Putamen (tissue), 1 donor: Measurements from ENCODE around the gene MACROD2.

Source experiments
- DNase-seq: peaks from one replicate; pipeline ENCODE4 v3.0.0-alpha.2; 2016; ENCODE audit warnings: low spot score

MACROD2 gene

DNA sequence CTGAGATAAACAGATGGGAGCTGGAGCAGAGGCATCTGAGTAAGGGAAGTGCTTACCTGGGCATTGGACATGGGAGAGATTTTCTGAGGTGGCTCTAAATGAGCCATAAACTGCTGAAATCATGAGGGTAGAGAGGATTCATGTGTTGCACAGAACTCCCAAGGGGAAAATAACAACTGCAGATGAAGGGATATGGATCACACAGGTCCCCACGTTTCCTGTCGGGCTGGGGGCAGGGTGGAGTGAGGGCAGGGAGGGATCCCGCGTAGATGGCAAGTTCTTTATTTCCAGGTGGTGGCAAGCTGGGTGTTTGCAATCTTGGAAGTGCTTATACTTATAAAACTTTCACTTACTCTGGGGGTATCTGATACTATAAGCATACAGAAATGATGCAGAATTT is 764.7 kb downstream of the MACROD2 start:
- DNase-seq: no peak

DNA sequence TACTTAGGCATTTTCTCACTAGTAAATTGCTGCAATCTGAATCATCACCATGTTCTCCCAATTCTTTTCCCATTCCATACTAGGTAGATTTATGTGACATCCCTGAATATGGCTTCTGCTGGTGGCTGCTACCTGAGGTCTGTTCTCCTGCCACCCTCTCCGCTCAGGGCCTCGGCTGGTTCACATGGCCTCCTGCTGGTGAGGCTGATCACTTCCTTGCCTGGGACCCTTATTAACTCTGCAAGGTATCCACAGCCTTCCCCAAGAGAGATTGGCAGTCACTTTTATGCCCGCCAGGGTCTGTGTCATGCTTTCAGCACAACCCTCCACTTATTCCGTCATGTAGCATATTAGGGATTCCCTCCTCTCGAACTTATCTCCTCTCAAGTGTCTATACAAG is 766.6 kb downstream of the MACROD2 start:
- no peak for DNase-seq

DNA sequence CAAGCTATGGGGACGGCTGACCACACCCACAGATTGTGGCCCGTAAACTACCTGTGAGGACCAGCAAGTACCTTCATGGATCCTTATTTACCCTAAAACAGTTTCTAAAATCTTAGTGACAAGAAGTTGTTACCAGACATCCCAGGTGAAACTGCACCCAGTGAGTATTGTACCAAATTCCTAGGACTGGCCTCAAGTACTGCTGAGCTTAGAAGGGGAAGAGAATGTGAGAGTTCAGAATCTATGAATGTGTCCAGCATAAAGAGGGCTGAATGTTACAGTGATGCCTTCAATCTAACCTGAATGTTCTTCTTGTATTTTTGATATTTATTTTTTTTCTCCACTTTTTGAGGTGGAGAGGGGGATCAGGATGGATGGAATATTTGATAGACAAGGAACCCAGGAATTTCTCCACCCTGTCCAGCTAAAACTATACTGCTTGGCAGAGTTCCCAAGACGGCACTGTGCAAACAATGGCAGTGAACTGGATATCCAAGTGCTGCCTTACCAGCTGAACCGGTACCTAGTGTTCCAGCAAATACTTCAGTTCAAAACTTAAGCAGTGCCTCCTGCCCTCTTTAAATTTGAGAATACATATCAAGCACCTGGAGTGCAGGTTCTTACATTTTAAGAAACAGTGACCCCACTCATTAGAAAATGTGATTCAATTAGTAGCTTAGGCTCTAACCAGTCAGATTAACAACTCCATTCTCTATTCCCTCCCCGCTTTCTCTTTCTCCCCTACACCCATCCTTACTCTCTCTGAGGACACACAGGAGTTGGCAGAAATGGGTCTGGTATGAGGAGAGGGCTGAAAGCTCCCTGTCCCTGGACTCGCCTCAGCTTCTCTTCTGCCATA is 769.4 kb downstream of the MACROD2 start:
- no peak for DNase-seq

- DNase-seq: no peak
Measured at GRCh38 chr20:14765370-14765701, 770.0 kb downstream of the MACROD2 start.

- no peak for DNase-seq
Measured at GRCh38 chr20:14773486-14773885, 778.2 kb downstream of the MACROD2 start.

- no peak for DNase-seq
Measured at GRCh38 chr20:14775778-14776177, 780.5 kb downstream of the MACROD2 start.

DNA sequence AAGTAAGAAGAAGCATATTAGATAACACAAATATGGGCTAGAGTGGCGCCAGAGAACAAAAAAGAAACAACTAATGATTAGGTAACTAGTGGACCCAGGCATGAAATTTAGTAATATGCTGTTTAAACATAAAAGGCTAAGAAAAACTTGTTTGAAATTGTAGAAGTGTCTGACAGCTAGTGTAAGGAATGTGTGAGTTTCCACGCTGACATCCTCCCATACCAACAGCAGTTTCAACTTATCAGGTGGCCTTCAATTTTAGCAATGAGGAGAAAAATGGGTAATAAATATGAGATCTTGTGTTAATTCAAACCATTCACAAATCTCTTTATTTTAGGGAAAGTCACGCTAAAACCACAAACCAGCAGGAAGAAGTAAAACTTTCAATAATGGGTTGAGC is 782.3 kb downstream of the MACROD2 start:
- DNase-seq: no peak

- DNase-seq: no peak
Measured at GRCh38 chr20:14778096-14778495, 782.8 kb downstream of the MACROD2 start.

- DNase-seq: no peak
Measured at GRCh38 chr20:14778875-14779274, 783.6 kb downstream of the MACROD2 start.

DNA sequence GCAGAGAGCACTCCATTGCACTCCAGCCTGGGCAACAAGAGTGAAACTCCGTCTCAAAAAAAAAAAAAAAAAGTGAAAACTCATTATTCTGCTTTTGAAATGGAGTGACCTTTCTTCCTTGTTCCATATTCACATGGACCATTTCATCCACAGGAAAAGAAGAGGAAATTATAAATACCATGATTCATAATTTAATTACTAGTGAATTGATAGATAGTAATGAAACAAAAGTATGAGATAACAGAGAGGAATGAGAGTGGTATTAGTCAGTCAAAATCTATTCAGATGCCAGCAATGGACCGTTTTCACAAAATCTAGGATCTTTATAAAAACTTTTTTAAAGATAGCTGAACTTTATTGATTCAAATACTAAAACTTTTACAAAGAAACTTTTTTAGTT is 785.2 kb downstream of the MACROD2 start:
- no peak for DNase-seq

DNA sequence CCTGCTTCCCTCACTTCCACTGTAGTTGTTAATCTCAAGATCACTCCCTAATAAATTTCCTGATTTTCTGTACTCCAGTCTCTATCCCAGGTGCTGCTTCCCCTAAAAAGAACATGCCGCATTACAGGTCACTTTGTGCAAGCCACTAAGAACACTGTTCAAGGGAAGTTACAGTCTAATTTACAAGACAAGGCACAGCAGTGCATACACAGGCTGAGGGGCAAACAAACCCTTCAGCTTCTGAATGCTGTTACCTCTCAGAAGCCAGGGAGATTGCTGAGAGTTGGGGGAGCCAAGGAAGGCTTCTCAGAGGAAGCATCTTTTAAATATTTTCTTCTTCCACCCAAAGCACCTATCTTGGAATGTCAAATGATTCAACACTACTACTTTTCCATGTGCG is 787.4 kb downstream of the MACROD2 start:
- DNase-seq: no peak

- DNase-seq: no peak
Measured at GRCh38 chr20:14783766-14784165, 788.5 kb downstream of the MACROD2 start.

DNA sequence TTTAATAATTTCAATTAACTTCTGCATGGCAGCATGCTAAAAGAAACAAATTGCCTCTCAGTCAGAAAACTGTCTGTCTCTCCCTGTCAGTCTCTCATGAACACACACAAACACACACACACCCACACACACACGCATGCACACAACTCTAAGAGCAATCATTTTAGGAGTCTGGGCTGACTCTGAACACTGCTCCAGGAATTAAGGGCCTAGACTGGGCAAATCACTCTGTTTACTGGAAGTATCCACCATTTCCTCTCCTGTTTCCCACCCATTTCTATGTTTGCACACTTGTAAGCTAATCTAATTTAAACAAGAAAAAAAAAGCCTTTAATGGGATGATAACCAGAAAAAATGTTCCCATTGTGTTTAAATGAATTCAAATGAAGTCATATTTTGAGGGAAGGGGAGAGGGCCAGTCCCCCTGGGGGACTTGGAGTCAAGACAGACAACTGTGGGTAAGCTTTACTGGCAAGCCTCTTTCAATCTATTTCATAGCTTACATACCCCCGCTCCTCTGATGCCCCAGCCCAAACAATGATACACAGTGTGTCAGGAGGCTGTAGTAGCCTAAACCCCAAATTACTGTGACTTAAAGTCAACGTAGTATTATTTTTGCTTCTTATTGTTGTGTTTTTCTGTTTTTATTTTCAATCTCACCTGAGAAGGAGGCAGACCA is 789.9 kb downstream of the MACROD2 start:
- DNase-seq: no peak

DNA sequence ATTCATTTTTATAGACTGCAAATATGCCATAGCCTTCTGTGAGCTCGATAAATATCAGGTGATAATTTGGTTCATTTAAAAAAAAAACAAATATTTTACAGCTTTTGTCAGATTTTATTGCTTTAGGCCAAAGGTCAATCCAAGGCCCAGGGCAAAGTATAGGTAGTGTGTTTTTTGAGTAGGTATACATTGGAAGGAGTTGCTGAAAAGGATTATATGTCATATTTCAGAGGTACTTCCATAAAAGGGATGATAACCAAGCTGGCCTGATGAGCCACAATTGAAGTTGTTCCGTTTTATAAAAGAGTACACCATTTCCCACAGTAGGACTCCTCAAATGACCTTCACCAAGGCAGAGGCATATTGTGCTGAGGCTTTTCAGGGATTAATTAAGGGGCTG is 794.9 kb downstream of the MACROD2 start:
- DNase-seq: no peak

- DNase-seq: no peak
Measured at GRCh38 chr20:14790771-14791620, 795.7 kb downstream of the MACROD2 start.

DNA sequence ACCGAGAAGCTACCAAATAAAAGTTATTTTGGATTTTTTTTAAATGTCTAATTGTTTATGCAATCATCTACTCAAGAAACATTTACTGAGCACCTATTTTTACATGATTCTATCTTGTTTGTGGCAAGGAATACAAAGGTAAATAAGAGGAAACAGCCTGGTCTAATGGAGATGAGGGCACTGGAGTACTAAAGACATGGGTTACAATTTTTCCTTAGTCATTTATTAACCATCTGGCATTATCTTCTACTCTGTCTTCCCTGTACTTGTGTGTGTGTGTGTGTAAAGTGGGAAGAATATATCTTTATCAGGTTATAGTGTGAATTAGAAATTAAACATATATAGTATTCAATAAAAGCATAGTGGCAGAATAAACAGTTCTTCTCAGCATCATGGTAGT is 797.6 kb downstream of the MACROD2 start:
- DNase-seq: no peak

DNA sequence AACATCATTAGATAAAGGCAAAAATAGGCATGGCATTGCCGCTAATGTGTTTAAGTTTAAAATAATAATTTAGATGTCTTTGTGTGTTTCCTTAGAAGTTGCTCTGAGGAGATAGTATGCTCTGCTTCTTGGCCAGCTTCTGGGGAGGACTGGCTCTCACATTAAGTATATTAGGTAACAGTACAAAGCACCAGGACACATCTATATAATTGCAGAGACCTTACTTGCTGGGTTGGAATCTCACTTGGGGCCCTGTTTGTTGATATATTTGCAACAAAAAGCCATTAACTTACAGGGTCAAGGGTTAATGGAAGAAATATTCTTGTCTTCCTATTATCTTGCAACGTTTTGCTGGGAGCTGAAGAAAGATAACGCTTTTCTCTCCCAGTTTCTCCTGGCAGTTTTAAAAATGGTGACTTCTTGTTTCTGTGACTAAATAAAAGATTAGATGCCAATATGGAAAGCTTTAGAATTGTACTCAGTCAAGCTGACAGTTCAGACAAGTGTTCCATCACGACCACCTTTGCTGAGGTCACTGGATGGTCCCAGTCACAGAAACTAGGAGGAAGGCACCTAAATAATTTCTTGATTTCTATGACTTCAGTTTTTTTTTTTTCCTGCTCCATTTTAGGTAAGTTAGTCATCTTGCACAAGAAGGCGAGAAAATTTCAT is 804.4 kb downstream of the MACROD2 start:
- DNase-seq: no peak

DNA sequence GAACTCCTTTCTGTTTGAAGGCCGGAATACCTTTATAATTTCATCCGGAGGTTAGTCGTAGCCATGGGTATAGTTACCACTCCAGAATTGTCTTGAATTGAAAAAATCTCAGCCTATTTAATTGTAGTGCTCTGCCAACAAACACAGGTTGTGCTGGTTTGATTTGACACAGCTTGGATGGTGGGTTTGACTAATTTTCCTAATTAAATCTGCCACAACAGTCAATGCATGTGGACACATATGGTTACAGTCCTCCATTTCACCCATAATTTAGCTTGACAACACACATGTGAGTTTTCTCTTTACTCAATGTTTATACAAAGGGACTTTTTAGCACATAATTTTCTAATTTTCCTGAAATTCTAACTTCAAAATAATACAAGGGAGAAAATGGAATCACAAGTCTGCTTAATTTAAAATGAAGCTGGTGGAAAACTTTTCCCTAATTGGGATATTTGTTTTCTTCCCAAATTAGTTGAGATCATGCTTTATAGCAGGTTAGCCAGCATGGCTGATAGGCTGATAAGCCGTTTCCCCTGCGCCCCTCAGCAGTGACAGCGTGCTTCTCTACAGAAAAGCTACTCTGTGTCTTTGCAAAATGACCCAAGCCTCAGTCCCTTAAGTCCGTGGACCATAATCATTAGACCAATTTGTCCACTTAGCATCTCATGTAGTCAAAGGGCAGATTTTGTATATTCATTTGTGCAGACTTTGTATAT is 805.5 kb downstream of the MACROD2 start:
- DNase-seq: no peak

DNA sequence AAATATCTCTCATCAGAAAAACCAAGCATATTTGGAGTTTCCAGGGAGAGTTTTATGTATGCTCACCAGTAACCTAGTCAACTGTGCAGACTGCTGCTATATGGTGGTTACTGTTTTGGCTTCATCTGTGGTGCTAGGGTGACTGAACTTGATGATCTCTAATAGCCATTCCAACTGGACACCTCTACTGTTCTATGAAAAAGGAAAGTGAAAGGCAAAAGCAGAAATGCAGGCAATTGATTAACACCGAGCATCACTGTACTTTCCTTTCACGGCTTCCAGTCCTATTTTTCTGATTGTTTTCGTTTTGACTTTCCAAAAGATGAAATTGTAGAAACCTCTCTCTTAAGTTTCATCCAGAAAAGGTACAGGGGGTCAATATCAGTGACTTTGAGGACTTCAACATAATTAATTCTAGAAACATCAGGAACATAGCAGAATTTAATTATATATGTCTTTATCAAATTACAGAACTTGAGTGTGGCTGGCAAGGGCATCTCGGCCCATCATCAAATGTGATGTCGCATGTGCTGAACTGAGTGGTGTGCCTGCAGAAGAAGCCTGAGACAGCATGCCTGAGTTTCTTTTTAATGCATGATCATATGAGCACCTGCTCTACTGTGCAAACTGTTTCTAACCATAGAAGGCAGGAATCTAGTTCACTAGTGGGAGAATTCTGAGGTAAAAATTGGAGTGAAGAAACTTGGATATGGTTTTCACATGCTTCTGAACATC is 806.4 kb downstream of the MACROD2 start:
- DNase-seq: no peak

DNA sequence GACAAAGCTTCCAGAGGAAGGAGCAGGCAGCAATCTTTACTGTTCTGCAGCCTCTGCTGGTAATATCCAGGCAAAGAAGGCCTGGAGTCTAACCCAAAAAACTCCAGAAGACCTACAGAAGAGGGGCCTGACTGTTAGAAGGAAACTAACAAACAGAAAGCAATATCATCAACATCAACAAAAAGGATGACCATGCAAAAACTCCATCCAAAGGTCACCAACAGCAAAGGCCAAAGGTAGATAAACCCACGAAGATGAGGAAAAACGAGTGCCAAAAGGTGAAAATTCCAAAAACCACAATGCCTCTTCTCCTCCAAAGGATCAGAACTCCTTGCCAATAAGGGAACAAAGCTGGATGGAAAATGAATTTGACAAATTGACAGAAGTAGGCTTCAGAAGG is 811.9 kb downstream of the MACROD2 start:
- DNase-seq: no peak

DNA sequence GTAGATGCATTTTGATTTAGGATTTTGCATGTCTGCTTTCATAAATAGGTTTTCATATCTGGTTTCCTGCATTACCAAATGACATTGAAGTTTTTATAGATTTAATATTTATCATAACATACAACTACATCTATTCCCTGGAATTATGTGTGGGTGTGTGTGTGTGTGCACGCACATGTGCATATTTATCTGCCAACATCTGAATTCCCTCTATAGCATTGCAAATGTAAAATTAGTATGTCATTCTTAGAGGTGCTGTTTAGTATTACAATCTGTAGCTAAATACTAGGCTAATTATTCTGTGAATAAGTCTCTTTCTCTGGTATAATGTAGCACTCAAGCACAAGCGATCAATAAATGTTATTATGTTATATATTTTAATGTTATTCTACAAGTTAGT is 820.0 kb downstream of the MACROD2 start:
- DNase-seq: no peak
